ENCODE results near the gene DMPK.

The DMPK gene

GRCh38 chr19:45825263-45825605 is 42.9 kb upstream of the DMPK start:
- TF ChIP-seq CTCF (IDR thresholded peaks at IDR 0.05; ENCODE audit: low read depth, low read length, missing control alignments) = no peak
- no peak overlapping the region for H3K4me3 ChIP-seq (replicated peaks; ENCODE audit: low read depth, low read length)
- no peak for DNase-seq (ENCODE audit: extremely low read depth, low read depth)

GRCh38 chr19:45824531-45825262 is 42.4 kb upstream of the DMPK start:
- no peak for TF ChIP-seq CTCF (IDR thresholded peaks at IDR 0.05; ENCODE audit: low read depth, low read length, missing control alignments)
- H3K4me3 ChIP-seq (replicated peaks; ENCODE audit: low read depth, low read length) = no peak overlapping the region
- DNase-seq (ENCODE audit: extremely low read depth, low read depth) = no peak

GRCh38 chr19:45824041-45824471 is 41.8 kb upstream of the DMPK start:
- no peak for DNase-seq (ENCODE audit: extremely low read depth, low read depth)
- TF ChIP-seq CTCF (IDR thresholded peaks at IDR 0.05; ENCODE audit: low read depth, low read length, missing control alignments) = no peak
- H3K4me3 ChIP-seq (replicated peaks; ENCODE audit: low read depth, low read length) = no peak overlapping the region

GRCh38 chr19:45823182-45823581 is 40.9 kb upstream of the DMPK start:
- TF ChIP-seq CTCF (IDR thresholded peaks at IDR 0.05; ENCODE audit: low read depth, low read length, missing control alignments) = no peak
- no peak for DNase-seq (ENCODE audit: extremely low read depth, low read depth)
- H3K4me3 ChIP-seq (replicated peaks; ENCODE audit: low read depth, low read length) = no peak overlapping the region

- no peak overlapping the region for H3K4me3 ChIP-seq (replicated peaks; ENCODE audit: low read depth, low read length)
- no peak for TF ChIP-seq CTCF (IDR thresholded peaks at IDR 0.05; ENCODE audit: low read depth, low read length, missing control alignments)
- no peak for DNase-seq (ENCODE audit: extremely low read depth, low read depth)
Observed at GRCh38 chr19:45822716-45823115, 40.4 kb upstream of the DMPK start.

- DNase-seq (ENCODE audit: extremely low read depth, low read depth) = no peak
- H3K4me3 ChIP-seq (replicated peaks; ENCODE audit: low read depth, low read length) = no peak overlapping the region
- TF ChIP-seq CTCF (IDR thresholded peaks at IDR 0.05; ENCODE audit: low read depth, low read length, missing control alignments) = no peak
Observed at GRCh38 chr19:45821570-45821969, 39.3 kb upstream of the DMPK start.

GRCh38 chr19:45821103-45821521 is 38.8 kb upstream of the DMPK start:
- TF ChIP-seq CTCF (IDR thresholded peaks at IDR 0.05; ENCODE audit: low read depth, low read length, missing control alignments) = no peak
- DNase-seq (ENCODE audit: extremely low read depth, low read depth) = no peak
- H3K4me3 ChIP-seq (replicated peaks; ENCODE audit: low read depth, low read length) = no peak overlapping the region

All from HFF-Myc (cell line).